ENCODE results near the gene PATL2. TPM values are rescaled to one million over a fixed set of nuclear protein-coding genes. Genes with fewer than 3 reads are reported as not detected.

Gene PATL2
- total and polyA plus RNA-seq, 2 experiments from 2014 or later: 0.19 TPM; not detected in 1

DNA sequence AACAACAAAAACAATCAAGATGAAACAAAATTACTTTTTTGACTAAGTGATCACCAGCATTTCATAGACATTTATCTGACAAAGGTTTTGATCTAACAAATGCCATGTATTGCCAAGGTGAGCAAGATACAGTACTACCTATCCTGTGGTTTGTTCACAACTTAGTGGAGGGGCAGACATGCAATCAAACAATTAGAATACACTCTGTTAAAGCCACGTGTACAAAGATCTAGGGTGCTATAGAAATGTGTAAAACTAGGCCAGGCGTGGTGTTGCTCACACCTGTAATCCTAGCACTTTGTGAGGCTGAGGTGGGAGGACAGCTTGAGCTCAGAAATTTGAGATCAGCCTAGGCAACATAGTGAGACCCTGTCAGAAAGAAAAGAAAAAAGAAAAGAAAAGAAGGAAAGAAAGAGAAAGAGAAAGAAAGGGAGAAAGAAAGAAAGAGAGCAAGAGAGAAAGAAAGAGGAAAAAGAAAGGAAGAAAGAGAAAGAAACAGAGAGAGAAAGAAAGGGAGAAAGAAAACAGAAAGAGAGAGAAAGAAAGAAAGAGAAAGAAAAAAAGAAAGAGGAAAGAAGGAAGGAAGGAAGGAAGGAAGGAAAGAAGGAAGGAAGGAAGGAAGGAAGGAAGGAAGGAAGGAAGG lies 23.8 kb upstream of the PATL2 start (continued):
- TF ChIP-seq, protein P1, sequence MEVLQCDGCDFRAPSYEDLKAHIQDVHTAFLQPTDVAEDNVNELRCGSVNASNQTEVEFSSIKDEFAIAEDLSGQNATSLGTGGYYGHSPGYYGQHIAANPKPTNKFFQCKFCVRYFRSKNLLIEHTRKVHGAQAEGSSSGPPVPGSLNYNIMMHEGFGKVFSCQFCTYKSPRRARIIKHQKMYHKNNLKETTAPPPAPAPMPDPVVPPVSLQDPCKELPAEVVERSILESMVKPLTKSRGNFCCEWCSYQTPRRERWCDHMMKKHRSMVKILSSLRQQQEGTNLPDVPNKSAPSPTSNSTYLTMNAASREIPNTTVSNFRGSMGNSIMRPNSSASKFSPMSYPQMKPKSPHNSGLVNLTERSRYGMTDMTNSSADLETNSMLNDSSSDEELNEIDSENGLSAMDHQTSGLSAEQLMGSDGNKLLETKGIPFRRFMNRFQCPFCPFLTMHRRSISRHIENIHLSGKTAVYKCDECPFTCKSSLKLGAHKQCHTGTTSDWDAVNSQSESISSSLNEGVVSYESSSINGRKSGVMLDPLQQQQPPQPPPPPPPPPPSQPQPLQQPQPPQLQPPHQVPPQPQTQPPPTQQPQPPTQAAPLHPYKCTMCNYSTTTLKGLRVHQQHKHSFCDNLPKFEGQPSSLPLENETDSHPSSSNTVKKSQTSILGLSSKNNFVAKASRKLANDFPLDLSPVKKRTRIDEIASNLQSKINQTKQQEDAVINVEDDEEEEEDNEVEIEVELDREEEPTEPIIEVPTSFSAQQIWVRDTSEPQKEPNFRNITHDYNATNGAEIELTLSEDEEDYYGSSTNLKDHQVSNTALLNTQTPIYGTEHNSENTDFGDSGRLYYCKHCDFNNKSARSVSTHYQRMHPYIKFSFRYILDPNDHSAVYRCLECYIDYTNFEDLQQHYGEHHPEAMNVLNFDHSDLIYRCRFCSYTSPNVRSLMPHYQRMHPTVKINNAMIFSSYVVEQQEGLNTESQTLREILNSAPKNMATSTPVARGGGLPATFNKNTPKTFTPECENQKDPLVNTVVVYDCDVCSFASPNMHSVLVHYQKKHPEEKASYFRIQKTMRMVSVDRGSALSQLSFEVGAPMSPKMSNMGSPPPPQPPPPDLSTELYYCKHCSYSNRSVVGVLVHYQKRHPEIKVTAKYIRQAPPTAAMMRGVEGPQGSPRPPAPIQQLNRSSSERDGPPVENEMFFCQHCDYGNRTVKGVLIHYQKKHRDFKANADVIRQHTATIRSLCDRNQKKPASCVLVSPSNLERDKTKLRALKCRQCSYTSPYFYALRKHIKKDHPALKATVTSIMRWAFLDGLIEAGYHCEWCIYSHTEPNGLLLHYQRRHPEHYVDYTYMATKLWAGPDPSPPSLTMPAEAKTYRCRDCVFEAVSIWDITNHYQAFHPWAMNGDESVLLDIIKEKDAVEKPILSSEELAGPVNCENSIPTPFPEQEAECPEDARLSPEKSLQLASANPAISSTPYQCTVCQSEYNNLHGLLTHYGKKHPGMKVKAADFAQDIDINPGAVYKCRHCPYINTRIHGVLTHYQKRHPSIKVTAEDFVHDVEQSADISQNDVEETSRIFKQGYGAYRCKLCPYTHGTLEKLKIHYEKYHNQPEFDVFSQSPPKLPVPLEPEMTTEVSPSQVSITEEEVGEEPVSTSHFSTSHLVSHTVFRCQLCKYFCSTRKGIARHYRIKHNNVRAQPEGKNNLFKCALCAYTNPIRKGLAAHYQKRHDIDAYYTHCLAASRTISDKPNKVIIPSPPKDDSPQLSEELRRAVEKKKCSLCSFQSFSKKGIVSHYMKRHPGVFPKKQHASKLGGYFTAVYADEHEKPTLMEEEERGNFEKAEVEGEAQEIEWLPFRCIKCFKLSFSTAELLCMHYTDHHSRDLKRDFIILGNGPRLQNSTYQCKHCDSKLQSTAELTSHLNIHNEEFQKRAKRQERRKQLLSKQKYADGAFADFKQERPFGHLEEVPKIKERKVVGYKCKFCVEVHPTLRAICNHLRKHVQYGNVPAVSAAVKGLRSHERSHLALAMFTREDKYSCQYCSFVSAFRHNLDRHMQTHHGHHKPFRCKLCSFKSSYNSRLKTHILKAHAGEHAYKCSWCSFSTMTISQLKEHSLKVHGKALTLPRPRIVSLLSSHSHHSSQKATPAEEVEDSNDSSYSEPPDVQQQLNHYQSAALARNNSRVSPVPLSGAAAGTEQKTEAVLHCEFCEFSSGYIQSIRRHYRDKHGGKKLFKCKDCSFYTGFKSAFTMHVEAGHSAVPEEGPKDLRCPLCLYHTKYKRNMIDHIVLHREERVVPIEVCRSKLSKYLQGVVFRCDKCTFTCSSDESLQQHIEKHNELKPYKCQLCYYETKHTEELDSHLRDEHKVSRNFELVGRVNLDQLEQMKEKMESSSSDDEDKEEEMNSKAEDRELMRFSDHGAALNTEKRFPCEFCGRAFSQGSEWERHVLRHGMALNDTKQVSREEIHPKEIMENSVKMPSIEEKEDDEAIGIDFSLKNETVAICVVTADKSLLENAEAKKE (CRISPR knock-in tag; IDR thresholded peaks at IDR 0.05): no peak
- no peak for TF ChIP-seq JUNB (IDR thresholded peaks at IDR 0.05; ENCODE audit: unreplicated experiment)

DNA sequence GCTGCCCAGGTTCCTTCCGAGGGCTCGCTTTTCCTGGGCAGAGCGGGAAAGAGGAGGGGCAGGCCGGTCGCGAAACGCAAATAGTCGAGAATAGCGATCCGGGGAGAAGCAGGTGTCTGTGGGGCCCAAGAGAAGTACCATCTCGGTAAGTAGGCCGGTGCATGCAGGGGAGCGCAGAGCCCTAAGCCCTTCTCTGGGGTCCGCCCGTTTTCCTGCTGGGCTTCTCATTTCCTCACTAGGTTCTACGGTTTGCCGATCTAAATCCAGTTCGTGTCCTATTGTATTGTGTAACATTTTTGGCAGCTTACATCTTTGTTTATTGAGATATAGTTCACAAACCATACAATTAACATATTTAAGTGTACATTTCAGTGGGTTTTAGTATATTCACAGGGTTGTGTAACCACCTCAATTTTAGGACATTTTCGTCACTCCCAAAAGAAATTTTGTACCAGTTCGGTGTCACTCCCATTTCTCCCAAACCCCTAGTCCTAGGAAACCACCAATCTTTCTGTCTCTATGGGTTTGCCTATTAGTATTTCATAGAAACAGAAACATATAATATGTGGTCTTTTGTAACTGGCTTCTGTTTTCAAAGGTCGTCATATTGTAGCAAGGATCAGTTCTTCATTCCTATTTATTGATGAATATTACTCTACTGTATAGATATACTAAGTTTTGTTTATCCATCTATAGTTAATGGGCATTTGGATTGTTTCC lies 18.4 kb upstream of the PATL2 start:
- H3K27me3 Mint-ChIP-seq (ENCODE audit: insufficient read depth, low read depth, poor library complexity): peaks cover 14% of the 10 kb centered on the region
- Histone ChIP-seq H3K27ac (ENCODE audit: low read depth) (no peak overlapping the region; the same call in 1 of the 2 replicates), H4K20me1 (replicated peaks; ENCODE audit: insufficient read depth) (no peaks in the 10 kb centered on the region), H3K4me1 (ENCODE audit: insufficient read depth) (peaks cover 5% of the 10 kb centered on the region), H3K36me3 (ENCODE audit: insufficient read depth) (no peaks in the 10 kb centered on the region), H3K79me2 (replicated peaks; ENCODE audit: insufficient read depth) (no peaks in the 10 kb centered on the region), H3K4me2 (peak overlapping the region; percentile 77), H3K9me2 (ENCODE audit: insufficient read depth) (no peaks in the 10 kb centered on the region), H3F3A (replicated peaks; ENCODE audit: low read depth) (no peaks in the 10 kb centered on the region), H3K4me3 (peak overlapping the region; percentile 66), H2AFZ (peak overlapping the region; percentile 25; the same call in 1 of the 2 replicates), H3K27me3 (ENCODE audit: insufficient read depth) (peaks cover 9% of the 10 kb centered on the region)
- peak overlapping the region; percentile 98 for H3K4me3 Mint-ChIP-seq
- H3K27ac Mint-ChIP-seq: peak overlapping the region; percentile 90
- H3K9me3 Mint-ChIP-seq: no peaks in the 10 kb centered on the region
- ATAC-seq: peak; percentile 52
- H3K4me1 Mint-ChIP-seq: peaks cover 26% of the 10 kb centered on the region
- peak; percentile 60 for DNase-seq (ENCODE audit: low spot score)
- H3K36me3 Mint-ChIP-seq (ENCODE audit: low read depth): no peaks in the 10 kb centered on the region
- TF ChIP-seq POLR2AphosphoS5 (IDR thresholded peaks at IDR 0.05; ENCODE audit: low read depth): no peak
- no peak for TF ChIP-seq ZNF114 (CRISPR knock-in tag; IDR thresholded peaks at IDR 0.05)
- TF ChIP-seq EZH2 (IDR thresholded peaks at IDR 0.05; ENCODE audit: low read depth, unreplicated experiment): no peak
- no peak for TF ChIP-seq STAT1 (IDR thresholded peaks at IDR 0.05; ENCODE audit: unreplicated experiment)
- TF ChIP-seq, protein P2, sequence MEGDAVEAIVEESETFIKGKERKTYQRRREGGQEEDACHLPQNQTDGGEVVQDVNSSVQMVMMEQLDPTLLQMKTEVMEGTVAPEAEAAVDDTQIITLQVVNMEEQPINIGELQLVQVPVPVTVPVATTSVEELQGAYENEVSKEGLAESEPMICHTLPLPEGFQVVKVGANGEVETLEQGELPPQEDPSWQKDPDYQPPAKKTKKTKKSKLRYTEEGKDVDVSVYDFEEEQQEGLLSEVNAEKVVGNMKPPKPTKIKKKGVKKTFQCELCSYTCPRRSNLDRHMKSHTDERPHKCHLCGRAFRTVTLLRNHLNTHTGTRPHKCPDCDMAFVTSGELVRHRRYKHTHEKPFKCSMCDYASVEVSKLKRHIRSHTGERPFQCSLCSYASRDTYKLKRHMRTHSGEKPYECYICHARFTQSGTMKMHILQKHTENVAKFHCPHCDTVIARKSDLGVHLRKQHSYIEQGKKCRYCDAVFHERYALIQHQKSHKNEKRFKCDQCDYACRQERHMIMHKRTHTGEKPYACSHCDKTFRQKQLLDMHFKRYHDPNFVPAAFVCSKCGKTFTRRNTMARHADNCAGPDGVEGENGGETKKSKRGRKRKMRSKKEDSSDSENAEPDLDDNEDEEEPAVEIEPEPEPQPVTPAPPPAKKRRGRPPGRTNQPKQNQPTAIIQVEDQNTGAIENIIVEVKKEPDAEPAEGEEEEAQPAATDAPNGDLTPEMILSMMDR (conservative IDR thresholded peaks at IDR 0.05; ENCODE audit: low read depth in 2 of 2): no peak
- TF ChIP-seq EZH2phosphoT487 (IDR thresholded peaks at IDR 0.05; ENCODE audit: unreplicated experiment): no peak
